ENCODE measurements around the gene ERV3-1. TPM values are rescaled to one million over a fixed set of nuclear protein-coding genes. Genes with fewer than 3 reads are reported as not detected.

The ERV3-1 gene
- total and polyA plus RNA-seq, 9 of the 15 experiments (the other 6 are each of a cell fraction or from before 2014, with no cell fraction given) = 10.2 to 30.0 (median 22.0) TPM

- TF ChIP-seq XRCC3 (IDR thresholded peaks at IDR 0.05) (no peak), ZNF407 (IDR thresholded peaks at IDR 0.05; ENCODE audit: low read depth) (no peak), ZNF263 (CRISPR knock-in tag; IDR thresholded peaks at IDR 0.05; ENCODE audit: borderline replicate concordance) (no peak), HOMEZ (CRISPR knock-in tag; IDR thresholded peaks at IDR 0.05) (no peak), KAT7 (CRISPR knock-in tag; IDR thresholded peaks at IDR 0.05; ENCODE audit: borderline replicate concordance) (no peak), CAMTA2 (CRISPR knock-in tag; conservative IDR thresholded peaks at IDR 0.05) (no peak), NELFE (IDR thresholded peaks at IDR 0.05; ENCODE audit: insufficient read depth, insufficient read length) (no peak), ZNF609 (CRISPR knock-in tag; IDR thresholded peaks at IDR 0.05; ENCODE audit: borderline replicate concordance) (no peak), ETV5 (CRISPR knock-in tag; IDR thresholded peaks at IDR 0.05; ENCODE audit: low read depth) (0 out of 2 replicates have a peak, but pooled peaks have one; percentile 53), ZNF551 (CRISPR knock-in tag; IDR thresholded peaks at IDR 0.05) (no peak), THAP7 (CRISPR knock-in tag; IDR thresholded peaks at IDR 0.05) (no peak)
These were observed at the start of gene ERV3-1 (continued) for GRCh38 chr7:65006094-65006992.

Data from K562 (cell line).